DND-41 (cell line): ENCODE data around the gene PRPF39.

ENCODE experiments used
- ATAC-seq: fragments of 200-7000 bp; cut with Tn5 transposase; 3 replicates; pipeline ENCODE4 v1.9.1; 2021; ENCODE audit warnings: low read depth; ENCODE audit not compliant: insufficient read depth
- DNase-seq: peaks from one replicate; pipeline ENCODE4 v3.0.0-alpha.2; 2020
- H2AFZ ChIP-seq: 2 replicates; pipeline ENCODE4 v1.6.0; 2012; ENCODE audit warnings: low read depth, low read length
- H3K27ac ChIP-seq: 2 replicates; pipeline ENCODE4 v1.5.1; 2012; ENCODE audit warnings: low read length, inconsistent platforms
- H3K27me3 ChIP-seq: fragments of 200-600 bp; sonication (generic); 2 replicates; pipeline ENCODE4 v1.6.0; 2012; ENCODE audit warnings: low read length, mild to moderate bottlenecking, inconsistent platforms; ENCODE audit not compliant: insufficient read depth, poor library complexity
- H3K36me3 ChIP-seq: 2 replicates; pipeline ENCODE4 v1.5.1; 2012; ENCODE audit warnings: low read length, inconsistent platforms; ENCODE audit not compliant: insufficient read depth
- H3K4me1 ChIP-seq: 2 replicates; pipeline ENCODE4 v1.5.1; 2012; ENCODE audit warnings: mild to moderate bottlenecking, low read length; ENCODE audit not compliant: insufficient read depth
- H3K4me2 ChIP-seq: 2 replicates; pipeline ENCODE4 v1.6.0; 2012; ENCODE audit warnings: mild to moderate bottlenecking, moderate library complexity, low read length, inconsistent platforms; ENCODE audit not compliant: insufficient read depth
- H3K4me3 ChIP-seq, 2 experiments: fragments of 200-600 bp in 1 of 2; shearing (Covaris generic) in 1 of 2; 2 replicates each; pipeline ENCODE4 v1.5.1; 2012 to 2016; ENCODE audit warnings: inconsistent platforms in 2 of 2, low read length in 2 of 2, mild to moderate bottlenecking in 2 of 2, low read depth in 1 of 2, moderate library complexity in 1 of 2
- H3K79me2 ChIP-seq: 2 replicates; pipeline ENCODE4 v1.6.0; 2012; ENCODE audit warnings: low read length, inconsistent platforms; ENCODE audit not compliant: insufficient read depth
- H3K9ac ChIP-seq: 2 replicates; pipeline ENCODE4 v1.6.0; 2012; ENCODE audit warnings: low read depth, mild to moderate bottlenecking, inconsistent platforms, low read length, moderate library complexity
- H3K9me3 ChIP-seq: 2 replicates; pipeline ENCODE4 v1.5.1; 2012; ENCODE audit warnings: low read length, moderate library complexity, mild to moderate bottlenecking, inconsistent platforms; ENCODE audit not compliant: insufficient read depth, severe bottlenecking
- H4K20me1 ChIP-seq: 2 replicates; pipeline ENCODE4 v1.6.0; 2012; ENCODE audit warnings: low read length; ENCODE audit not compliant: insufficient read depth
- CTCF ChIP-seq: IDR thresholded peaks from 2 replicates; pipeline ENCODE4 v1.5.1; 2012; ENCODE audit warnings: borderline replicate concordance, low read length, moderate library complexity, mild to moderate bottlenecking; ENCODE audit not compliant: poor library complexity, severe bottlenecking; ENCODE audit errors: extremely low read depth
- EZH2 ChIP-seq: IDR thresholded peaks from 3 replicates; pipeline ENCODE4 v1.6.1; 2012; ENCODE audit warnings: borderline replicate concordance, low read depth, mild to moderate bottlenecking, moderate library complexity, low read length, inconsistent platforms; ENCODE audit not compliant: severe bottlenecking

The PRPF39 gene

GRCh38 chr14:45051180-45051579 is 32.7 kb upstream of the PRPF39 start:
- H2AFZ ChIP-seq, result no peak overlapping the region
- no peak overlapping the region for H3K27ac ChIP-seq
- H3K27me3 ChIP-seq, result no peaks in the 10 kb centered on the region
- H3K36me3 ChIP-seq, result peaks cover 33% of the 10 kb centered on the region; the same call in 1 of the 2 replicates
- H3K4me3 ChIP-seq, result no peak overlapping the region
- no peak for ATAC-seq
- H3K9me3 ChIP-seq, result no peaks in the 10 kb centered on the region
- H4K20me1 ChIP-seq, result no peaks in the 10 kb centered on the region
- no peak overlapping the region for H3K4me2 ChIP-seq
- H3K4me1 ChIP-seq, result no peaks in the 10 kb centered on the region
- no peak for DNase-seq
- no peak for TF ChIP-seq CTCF
- no peak for TF ChIP-seq EZH2
- H3K9ac ChIP-seq, result no peak overlapping the region
- no peaks in the 10 kb centered on the region for H3K79me2 ChIP-seq

GRCh38 chr14:45051896-45052295 is 32.0 kb upstream of the PRPF39 start:
- no peak for ATAC-seq
- Histone ChIP-seq H4K20me1 (no peaks in the 10 kb centered on the region), H3K27me3 (no peaks in the 10 kb centered on the region), H3K9me3 (no peaks in the 10 kb centered on the region), H3K4me3 (no peak overlapping the region), H3K4me2 (no peak overlapping the region), H3K9ac (no peak overlapping the region), H2AFZ (no peak overlapping the region), H3K36me3 (peaks cover 26% of the 10 kb centered on the region; the same call in 1 of the 2 replicates), H3K27ac (no peak overlapping the region), H3K4me1 (no peaks in the 10 kb centered on the region), H3K79me2 (no peaks in the 10 kb centered on the region)
- TF ChIP-seq CTCF (no peak), EZH2 (no peak)
- no peak for DNase-seq

GRCh38 chr14:45057349-45057748 is 26.6 kb upstream of the PRPF39 start:
- no peak overlapping the region for H3K4me3 ChIP-seq
- DNase-seq, result no peak
- H3K27me3 ChIP-seq, result no peaks in the 10 kb centered on the region
- H4K20me1 ChIP-seq, result no peaks in the 10 kb centered on the region
- no peaks in the 10 kb centered on the region for H3K9me3 ChIP-seq
- no peak for ATAC-seq
- H3K36me3 ChIP-seq, result peaks cover 25% of the 10 kb centered on the region; the same call in 1 of the 2 replicates
- no peaks in the 10 kb centered on the region for H3K79me2 ChIP-seq
- no peaks in the 10 kb centered on the region for H3K4me1 ChIP-seq
- no peak for TF ChIP-seq EZH2
- no peak for TF ChIP-seq CTCF
- H2AFZ ChIP-seq, result no peak overlapping the region
- no peak overlapping the region for H3K27ac ChIP-seq
- H3K9ac ChIP-seq, result no peak overlapping the region
- H3K4me2 ChIP-seq, result no peak overlapping the region

GRCh38 chr14:45057881-45058364 is 26.0 kb upstream of the PRPF39 start:
- no peak overlapping the region for H3K4me2 ChIP-seq

More at GRCh38 chr14:45057881-45058364, 26.0 kb upstream of the PRPF39 start:
- ATAC-seq, result no peak
- Histone ChIP-seq H4K20me1 (no peaks in the 10 kb centered on the region), H3K79me2 (no peaks in the 10 kb centered on the region), H3K9ac (no peak overlapping the region), H3K4me1 (no peaks in the 10 kb centered on the region), H3K27ac (no peak overlapping the region), H3K27me3 (no peaks in the 10 kb centered on the region), H3K36me3 (peaks cover 19% of the 10 kb centered on the region; the same call in 1 of the 2 replicates), H3K9me3 (no peaks in the 10 kb centered on the region), H3K4me3 (no peak overlapping the region), H2AFZ (no peak overlapping the region)
- DNase-seq, result no peak
- no peak for TF ChIP-seq EZH2
- no peak for TF ChIP-seq CTCF
